Adrenal gland (tissue), 5 donors: ENCODE results near the gene LCMT2.

ENCODE experiments used
- CTCF ChIP-seq, 6 experiments: fragments of 450-650 bp in 4 of 6; fragments of 200-600 bp in 2 of 6; sonication (generic) in 1 of 6; IDR thresholded peaks; 1 replicate in 5 of 6; 2 replicates in 1 of 6; pipeline versions ENCODE4 v1.5.1 to v1.8.0; 2016 to 2021; ENCODE audit warnings: antibody characterized with exemption in 6 of 6, mild to moderate bottlenecking in 2 of 6, moderate library complexity in 1 of 6
- POLR2A ChIP-seq, 2 donors: fragments of 450-650 bp; IDR thresholded peaks; one replicate each; pipeline ENCODE4 v1.6.1; 2017; ENCODE audit warnings: antibody characterized with exemption in 2 of 2, mild to moderate bottlenecking in 2 of 2, moderate library complexity in 1 of 2
- donor health status: DM: no; HTN: no; CAD: no.

DNA sequence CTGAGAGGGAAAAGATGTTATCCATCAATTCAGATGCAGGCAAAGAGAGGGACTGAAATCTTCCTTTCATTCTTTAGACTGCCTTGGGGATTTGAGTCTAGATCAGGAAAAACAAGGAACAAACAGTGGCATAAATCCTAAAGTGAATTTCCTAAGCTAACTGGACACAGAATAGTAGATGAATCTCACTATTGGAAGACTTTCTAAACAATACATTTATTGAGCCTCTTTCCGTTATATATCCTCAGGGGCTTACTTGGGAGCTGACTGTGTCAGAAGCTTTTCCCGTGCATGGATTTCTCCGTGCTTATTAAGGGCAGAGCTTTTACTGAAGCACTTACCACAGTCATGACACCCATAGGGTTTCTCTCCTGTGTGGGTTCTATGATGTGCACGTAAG lies 30.4 kb upstream of the LCMT2 start:
- TF ChIP-seq CTCF (IDR thresholded peaks at IDR 0.05) (no peak), POLR2A (IDR thresholded peaks at IDR 0.05) (no peak)
